HG03558 (cell line): ENCODE results near the gene OLA1.
A peak's percentile ranks its signal among the peaks of the same experiment; 100 is the strongest.
"Not testable (repeated sequence)": the region's sequence is repeated elsewhere in the genome, so short reads cannot be mapped to it uniquely, and the experiment has no call there.

Experiments used
- ATAC-seq: cut with Tn5 transposase; IDR thresholded peaks from one replicate; pipeline ENCODE4 v1.9.1; 2021; ENCODE audit warnings: moderate number of reproducible peaks; ENCODE audit not compliant: unreplicated experiment; ENCODE audit errors: extremely low read depth

Gene OLA1

GRCh38 chr2:174248187-174248997 is at the start of gene OLA1:
TSS of gene OLA1 (minus strand) at chr2:174248532. CDS start at chr2:174246815, 1,717 bp downstream.
- ATAC-seq, result peak; percentile 94

GRCh38 chr2:174292908-174293307 is 44.6 kb upstream of the OLA1 start:
- ATAC-seq, result no peak

- ATAC-seq, result no peak
These were observed 37.8 kb upstream of the OLA1 start for GRCh38 chr2:174286172-174286571.

GRCh38 chr2:174282441-174282840 is 34.1 kb upstream of the OLA1 start:
- ATAC-seq, result no peak

DNA sequence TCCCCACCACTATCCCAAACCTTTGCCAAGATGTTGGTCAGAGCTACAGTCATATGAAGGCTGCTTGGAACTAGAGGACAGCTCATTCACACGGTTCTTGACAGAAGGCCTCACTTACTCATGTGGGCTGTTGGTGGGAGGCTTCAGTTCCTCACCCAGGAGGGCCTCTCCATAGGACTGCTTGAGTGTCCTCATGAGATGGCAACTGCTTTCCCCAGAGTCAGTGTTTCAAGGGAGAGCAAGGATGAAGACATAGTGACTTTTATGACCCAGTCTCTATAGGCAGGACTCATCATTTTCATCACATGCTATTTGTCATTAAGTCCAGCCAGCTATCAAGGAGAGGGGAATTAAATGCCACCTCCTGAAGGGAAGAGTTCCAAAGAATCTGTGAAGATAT is 33.4 kb upstream of the OLA1 start:
- ATAC-seq, result no peak

DNA sequence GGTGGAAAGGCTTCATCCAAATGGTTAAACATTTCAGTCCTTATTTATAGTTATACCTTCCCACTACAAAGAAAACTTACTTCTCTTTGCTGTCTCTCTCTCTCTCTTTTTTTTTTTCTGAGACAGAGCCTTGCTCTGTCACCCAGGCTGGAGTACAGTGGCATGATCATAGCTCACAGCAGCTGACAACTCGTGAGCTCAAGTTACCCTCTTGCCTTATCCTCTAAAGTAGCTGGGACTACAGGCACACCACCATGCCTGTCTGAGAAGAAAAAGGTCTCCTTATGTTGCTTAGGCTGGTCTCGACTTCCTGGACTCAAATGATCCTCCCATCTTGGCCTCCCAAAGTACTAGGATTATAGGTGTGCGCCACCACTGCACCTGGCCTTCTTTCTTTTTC is 32.3 kb upstream of the OLA1 start:
- ATAC-seq, result no peak

- ATAC-seq, result not testable (repeated sequence)
These were observed 21.9 kb upstream of the OLA1 start for GRCh38 chr2:174270263-174270662.

DNA sequence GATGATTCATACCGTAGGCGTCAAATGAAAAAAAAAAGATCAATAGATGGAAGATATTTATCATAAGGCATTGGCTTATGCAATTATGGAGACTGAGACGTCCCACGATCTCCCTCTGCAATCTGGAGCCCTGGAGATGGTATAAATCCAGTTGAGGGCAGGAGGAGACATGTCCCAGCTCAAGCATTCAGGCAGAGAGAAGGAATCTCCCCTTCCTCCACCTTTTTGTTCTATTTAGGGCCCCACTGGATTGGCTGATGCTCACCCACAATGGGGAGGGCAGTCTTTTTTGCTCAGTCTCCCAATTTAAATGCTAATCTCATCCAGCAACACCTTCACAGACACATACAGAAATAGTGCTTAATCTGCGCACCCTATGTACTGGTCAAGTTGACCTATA is 18.0 kb upstream of the OLA1 start:
- no peak for ATAC-seq

GRCh38 chr2:174263997-174264396 is 15.7 kb upstream of the OLA1 start:
- ATAC-seq, result no peak

DNA sequence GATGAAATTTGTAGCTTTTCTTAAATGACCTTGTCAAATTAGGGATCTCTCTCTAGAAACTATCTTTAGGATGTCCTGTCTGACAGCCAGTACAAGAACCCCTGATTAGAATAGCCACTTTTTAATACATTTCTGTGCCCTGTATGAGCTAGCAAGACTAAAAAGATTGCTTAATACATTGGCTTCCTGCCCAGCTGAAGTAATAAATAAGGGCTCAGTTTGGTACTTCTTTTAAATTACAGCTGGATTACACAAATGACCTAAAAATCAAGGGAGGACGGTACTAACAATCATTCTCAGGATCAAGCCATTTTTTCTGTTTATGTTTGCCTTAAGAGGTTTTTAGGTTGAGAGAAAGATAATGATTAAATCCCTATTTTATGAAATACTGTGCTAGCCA is 11.6 kb upstream of the OLA1 start:
- no peak for ATAC-seq

- ATAC-seq, result no peak
These were observed 5.9 kb upstream of the OLA1 start for GRCh38 chr2:174254267-174254666.

GRCh38 chr2:174248998-174249592 is 763 bp upstream of the OLA1 start:
- ATAC-seq, result no peak

GRCh38 chr2:174247474-174248186 is 702 bp downstream of the OLA1 start:
- ATAC-seq, result no peak

DNA sequence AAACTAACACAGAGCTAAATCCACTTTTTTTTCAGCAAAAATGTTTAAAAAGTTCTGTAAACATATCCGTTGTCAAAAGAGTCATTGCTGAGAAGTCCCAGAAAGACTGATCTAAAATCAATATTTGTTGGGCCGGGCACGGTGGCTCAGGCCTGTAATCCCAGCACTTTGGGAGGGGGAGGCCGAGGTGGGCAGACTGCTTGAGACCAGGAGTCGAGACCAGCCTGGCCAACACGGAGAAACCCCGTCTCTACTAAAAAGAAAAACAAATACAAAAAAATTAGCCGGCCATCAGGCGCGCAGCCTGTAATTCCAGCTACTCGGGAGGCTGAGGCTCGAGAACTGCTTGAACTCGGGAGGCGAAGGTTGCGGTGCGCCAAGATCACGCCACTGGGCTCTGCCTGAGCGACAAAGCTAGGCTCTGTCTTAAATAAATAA is 1.4 kb downstream of the OLA1 start:
- ATAC-seq, result no peak

- ATAC-seq, result not testable (repeated sequence)
These were observed 2.7 kb downstream of the OLA1 start for GRCh38 chr2:174245628-174246027.

GRCh38 chr2:174245065-174245464 is 3.3 kb downstream of the OLA1 start:
- no peak for ATAC-seq

DNA sequence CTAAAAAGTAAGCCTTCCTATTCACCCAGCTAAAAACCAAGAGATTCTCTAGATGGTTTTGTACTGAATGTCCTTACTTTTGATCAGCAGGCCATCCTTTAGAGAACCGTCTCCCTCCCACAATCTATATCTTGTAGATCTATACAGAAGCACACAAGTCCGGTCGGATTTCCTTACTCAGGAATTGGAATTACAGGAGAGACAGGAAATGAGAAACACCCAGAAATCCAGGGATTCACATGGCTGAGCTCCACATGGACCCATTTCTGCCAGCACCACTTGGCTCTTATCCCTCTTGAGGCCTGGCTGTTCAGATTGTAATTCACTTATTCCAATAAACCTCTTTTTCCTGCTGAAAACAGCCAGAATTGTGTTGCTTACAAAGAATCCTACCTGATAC is 4.5 kb downstream of the OLA1 start:
- no peak for ATAC-seq

DNA sequence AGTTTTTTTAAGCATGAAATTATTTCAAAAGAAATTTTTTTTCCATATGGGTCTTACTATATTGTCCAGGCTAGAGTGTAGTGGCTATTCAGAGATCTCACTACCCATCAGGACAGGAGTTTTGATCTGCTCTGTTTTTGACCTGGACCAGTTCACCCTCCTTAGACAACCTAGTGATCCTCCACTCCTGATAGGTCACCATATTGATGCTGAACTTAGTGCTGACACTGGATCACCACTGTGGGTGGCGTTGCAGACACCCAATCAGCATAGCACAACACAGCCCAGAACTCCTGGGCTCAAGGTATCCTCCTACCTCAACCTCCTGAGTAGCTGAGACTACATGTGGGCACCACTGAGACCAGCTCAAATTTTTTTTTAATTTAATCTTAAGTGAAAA is 8.2 kb downstream of the OLA1 start:
- ATAC-seq, result no peak

DNA sequence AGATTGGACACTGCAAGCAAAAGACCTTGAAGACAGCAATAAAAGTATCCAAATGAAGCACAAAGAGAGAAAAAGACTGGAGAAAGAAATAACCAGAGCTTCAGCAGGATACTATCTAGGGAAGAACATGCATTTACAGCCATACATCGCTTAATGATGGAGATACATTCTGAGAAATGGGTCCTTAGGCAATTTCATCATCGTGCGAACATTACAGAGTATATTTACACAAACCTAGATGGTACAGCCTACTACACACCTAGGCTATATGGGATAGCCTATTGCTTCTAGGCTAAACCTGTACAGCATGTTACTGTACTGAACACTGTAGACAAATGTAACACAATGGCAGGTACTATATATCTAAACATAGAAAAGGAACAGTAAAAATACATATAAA is 11.9 kb downstream of the OLA1 start:
- no peak for ATAC-seq

DNA sequence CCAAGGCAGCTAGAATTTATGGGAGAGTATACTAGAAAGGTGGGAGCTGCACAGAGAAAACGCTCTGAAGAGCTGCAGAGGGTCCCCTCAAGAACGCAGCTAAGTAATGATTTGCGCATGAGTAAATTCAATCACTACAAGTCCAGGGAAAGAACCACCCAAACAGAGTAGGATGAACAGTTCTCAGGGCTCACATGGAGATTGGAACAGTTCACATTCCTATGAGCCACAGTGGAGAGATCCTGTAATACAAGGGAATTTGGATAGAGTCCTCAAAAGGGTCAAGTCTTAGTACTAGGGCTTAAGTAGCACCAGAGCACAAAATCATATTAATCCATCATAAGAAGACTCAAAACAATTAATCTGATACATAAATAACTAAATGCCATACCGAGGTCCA is 12.7 kb downstream of the OLA1 start:
- ATAC-seq, result no peak

DNA sequence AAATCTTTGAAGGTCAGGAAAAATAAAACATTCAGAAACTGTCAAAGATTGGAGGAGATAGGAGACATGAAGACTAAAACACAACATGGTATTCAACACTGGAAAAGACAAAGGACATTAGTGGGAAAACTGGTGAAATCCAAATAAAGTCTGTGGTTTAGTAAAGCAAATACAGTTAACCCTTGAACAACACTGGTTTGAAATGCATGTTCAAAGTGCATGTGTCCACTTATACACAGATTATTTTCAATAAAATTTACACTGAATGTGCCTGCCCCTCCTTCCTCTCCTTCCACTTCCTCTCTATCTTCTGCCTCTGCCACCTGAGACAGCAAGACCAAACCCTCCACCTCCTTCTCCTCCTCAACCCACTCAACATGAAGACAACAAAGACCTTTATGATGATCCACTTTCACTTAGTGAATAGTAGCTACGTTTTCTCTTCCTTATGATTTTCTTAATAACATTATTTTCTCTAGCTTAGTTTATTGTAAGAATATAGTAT is 14.5 kb downstream of the OLA1 start:
- ATAC-seq, result no peak
